HepG2 (cell line): ENCODE results near the gene TAGAP.

Source experiments
- BATF2 ChIP-seq: sonication (generic); formaldehyde crosslinking; IDR thresholded peaks from 2 replicates; pipeline ENCODE4 v1.8.0; 2022; ENCODE audit warnings: mild to moderate bottlenecking, missing genetic modification reagents, moderate library complexity
- DPF2 ChIP-seq: sonication (generic); formaldehyde crosslinking; IDR thresholded peaks from 2 replicates; pipeline ENCODE4 v1.4.0; 2020; ENCODE audit warnings: mild to moderate bottlenecking, low read depth, missing genetic modification reagents, borderline replicate concordance
- FOXP1 ChIP-seq, 2 experiments: fragments of 450-650 bp in 1 of 2; IDR thresholded peaks; 2 replicates each; pipeline ENCODE4 v1.6.1; 2017 to 2018; ENCODE audit warnings: antibody characterized with exemption in 1 of 2
- MLX ChIP-seq: IDR thresholded peaks from 2 replicates; pipeline ENCODE4 v1.6.1; 2016
- MTA1 ChIP-seq: sonication (generic); formaldehyde crosslinking; IDR thresholded peaks from 2 replicates; pipeline ENCODE4 v1.4.0; 2020; ENCODE audit warnings: missing genetic modification reagents, mild to moderate bottlenecking, borderline replicate concordance
- MXI1 ChIP-seq: IDR thresholded peaks from 3 replicates; pipeline ENCODE4 v1.6.1; 2012; ENCODE audit warnings: low read depth, low read length, inconsistent platforms, borderline replicate concordance
- PCBP1 ChIP-seq: fragments of 200-400 bp; formaldehyde crosslinking; IDR thresholded peaks from 2 replicates; pipeline ENCODE4 v1.6.1; 2017; ENCODE audit warnings: mild to moderate bottlenecking, low read depth, low read length, borderline replicate concordance
- POLR2AphosphoS5 ChIP-seq: IDR thresholded peaks from 2 replicates; pipeline ENCODE4 v1.6.1; 2012; ENCODE audit warnings: low read depth, low read length
- SIN3A ChIP-seq: IDR thresholded peaks from 2 replicates; pipeline ENCODE4 v1.6.1; 2011; ENCODE audit warnings: low read depth, mild to moderate bottlenecking, control low read depth, low read length, borderline replicate concordance
- TCF7 ChIP-seq: sonication (generic); IDR thresholded peaks from 2 replicates; pipeline ENCODE4 v1.6.1; 2016; ENCODE audit warnings: antibody characterized with exemption, low read depth
- TCF7L2 ChIP-seq: IDR thresholded peaks from 2 replicates; pipeline ENCODE4 v1.6.1; 2011; ENCODE audit warnings: mild to moderate bottlenecking, low read depth, low read length, moderate library complexity
- TSC22D2 ChIP-seq: sonication (generic); formaldehyde crosslinking; IDR thresholded peaks from 2 replicates; pipeline ENCODE4 v1.5.1; 2020; ENCODE audit warnings: missing genetic modification reagents, mild to moderate bottlenecking, borderline replicate concordance
- TF ChIP-seq, protein P1 (sequence below): sonication (generic); formaldehyde crosslinking; IDR thresholded peaks from 2 replicates; pipeline ENCODE4 v1.5.0; 2020; ENCODE audit warnings: mild to moderate bottlenecking, missing genetic modification reagents, moderate library complexity

- TF ChIP-seq PCBP1 (no peak), POLR2AphosphoS5 (no peak), DPF2 (CRISPR knock-in tag) (no peak), TSC22D2 (no peak), BATF2 (CRISPR knock-in tag) (no peak), FOXP1 (IDR thresholded peaks at IDR 0.05) (no peak), FOXP1 (CRISPR knock-in tag; IDR thresholded peaks at IDR 0.05) (no peak), SIN3A (no peak), MXI1 (no peak), MLX (no peak), MTA1 (CRISPR knock-in tag) (no peak), TCF7 (no peak), TCF7L2 (no peak)
- TF ChIP-seq, protein P1, sequence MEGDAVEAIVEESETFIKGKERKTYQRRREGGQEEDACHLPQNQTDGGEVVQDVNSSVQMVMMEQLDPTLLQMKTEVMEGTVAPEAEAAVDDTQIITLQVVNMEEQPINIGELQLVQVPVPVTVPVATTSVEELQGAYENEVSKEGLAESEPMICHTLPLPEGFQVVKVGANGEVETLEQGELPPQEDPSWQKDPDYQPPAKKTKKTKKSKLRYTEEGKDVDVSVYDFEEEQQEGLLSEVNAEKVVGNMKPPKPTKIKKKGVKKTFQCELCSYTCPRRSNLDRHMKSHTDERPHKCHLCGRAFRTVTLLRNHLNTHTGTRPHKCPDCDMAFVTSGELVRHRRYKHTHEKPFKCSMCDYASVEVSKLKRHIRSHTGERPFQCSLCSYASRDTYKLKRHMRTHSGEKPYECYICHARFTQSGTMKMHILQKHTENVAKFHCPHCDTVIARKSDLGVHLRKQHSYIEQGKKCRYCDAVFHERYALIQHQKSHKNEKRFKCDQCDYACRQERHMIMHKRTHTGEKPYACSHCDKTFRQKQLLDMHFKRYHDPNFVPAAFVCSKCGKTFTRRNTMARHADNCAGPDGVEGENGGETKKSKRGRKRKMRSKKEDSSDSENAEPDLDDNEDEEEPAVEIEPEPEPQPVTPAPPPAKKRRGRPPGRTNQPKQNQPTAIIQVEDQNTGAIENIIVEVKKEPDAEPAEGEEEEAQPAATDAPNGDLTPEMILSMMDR (CRISPR knock-in tag), result no peak
Observed at GRCh38 chr6:159071843-159072769, 27.3 kb upstream of the TAGAP start.
